Dendritic cell treated with granulocyte-macrophage colony-stimulating factor and Interleukin-4, amounts not matched to agents 40 ng/mL and 50 ng/mL, for 4 days (primary cell): ENCODE measurements around the gene DPP6.

ENCODE experiments used
- H3K27ac Mint-ChIP-seq: one replicate; pipeline ENCODE4 v1.8.0; 2022; ENCODE audit warnings: mild to moderate bottlenecking, mixed read lengths
- H3K27me3 Mint-ChIP-seq: one replicate; pipeline ENCODE4 v1.8.0; 2022; ENCODE audit warnings: mild to moderate bottlenecking, mixed read lengths
- H3K36me3 Mint-ChIP-seq: one replicate; pipeline ENCODE4 v1.8.0; 2022; ENCODE audit warnings: low read depth, mixed read lengths
- H3K4me1 Mint-ChIP-seq: one replicate; pipeline ENCODE4 v1.8.0; 2022; ENCODE audit warnings: low read depth, mixed read lengths
- H3K4me3 Mint-ChIP-seq: one replicate; pipeline ENCODE4 v1.8.0; 2022; ENCODE audit warnings: mild to moderate bottlenecking, moderate library complexity, mixed read lengths
- H3K9me3 Mint-ChIP-seq: one replicate; pipeline ENCODE4 v1.8.0; 2022; ENCODE audit warnings: mixed read lengths
- intact Hi-C: fragments of 100-400 bp; cut with micrococcal nuclease; formaldehyde crosslinking; loops from one replicate; pipeline ENCODE4 v1.15.0; 2022

The DPP6 gene

GRCh38 chr7:154338701-154339506, 286.7 kb downstream of the DPP6 start:
- H3K4me1 Mint-ChIP-seq, result no peaks in the 10 kb centered on the region
- no peak overlapping the region for H3K27ac Mint-ChIP-seq
- no peak overlapping the region for H3K4me3 Mint-ChIP-seq
- H3K27me3 Mint-ChIP-seq, result no peaks in the 10 kb centered on the region
- no peaks in the 10 kb centered on the region for H3K36me3 Mint-ChIP-seq
- peaks cover 31% of the 10 kb centered on the region for H3K9me3 Mint-ChIP-seq
- intact Hi-C loops, result no loop called here

GRCh38 chr7:154342971-154343633, 290.9 kb downstream of the DPP6 start:
- no peak overlapping the region for H3K27ac Mint-ChIP-seq

GRCh38 chr7:154343778-154344412, 291.7 kb downstream of the DPP6 start:
- Mint-ChIP-seq H3K4me1 (no peaks in the 10 kb centered on the region), H3K27me3 (no peaks in the 10 kb centered on the region), H3K4me3 (no peak overlapping the region), H3K36me3 (no peaks in the 10 kb centered on the region), H3K27ac (no peak overlapping the region), H3K9me3 (peaks cover 2% of the 10 kb centered on the region)
- intact Hi-C loops, result no loop called here

More at GRCh38 chr7:154342971-154343633, 290.9 kb downstream of the DPP6 start:
- H3K4me1 Mint-ChIP-seq, result no peaks in the 10 kb centered on the region
- no peaks in the 10 kb centered on the region for H3K36me3 Mint-ChIP-seq
- H3K4me3 Mint-ChIP-seq, result no peak overlapping the region
- peaks cover 10% of the 10 kb centered on the region for H3K9me3 Mint-ChIP-seq
- intact Hi-C loops, result no loop called here
- no peaks in the 10 kb centered on the region for H3K27me3 Mint-ChIP-seq

- H3K27ac Mint-ChIP-seq, result no peak overlapping the region
- peaks cover 6% of the 10 kb centered on the region for H3K9me3 Mint-ChIP-seq
- intact Hi-C loops, result no loop called here
Observed at GRCh38 chr7:154345093-154345492, 292.9 kb downstream of the DPP6 start.

GRCh38 chr7:154347700-154348266, 295.6 kb downstream of the DPP6 start:
- intact Hi-C loops, result no loop called here
- peaks cover 24% of the 10 kb centered on the region for H3K9me3 Mint-ChIP-seq
- no peak overlapping the region for H3K27ac Mint-ChIP-seq
- H3K27me3 Mint-ChIP-seq, result no peaks in the 10 kb centered on the region
- H3K36me3 Mint-ChIP-seq, result no peaks in the 10 kb centered on the region
- no peaks in the 10 kb centered on the region for H3K4me1 Mint-ChIP-seq
- no peak overlapping the region for H3K4me3 Mint-ChIP-seq

More at GRCh38 chr7:154345093-154345492, 292.9 kb downstream of the DPP6 start:
- H3K4me3 Mint-ChIP-seq, result no peak overlapping the region
- no peaks in the 10 kb centered on the region for H3K27me3 Mint-ChIP-seq
- no peaks in the 10 kb centered on the region for H3K4me1 Mint-ChIP-seq
- no peaks in the 10 kb centered on the region for H3K36me3 Mint-ChIP-seq

GRCh38 chr7:154350892-154351291, 298.7 kb downstream of the DPP6 start:
- H3K9me3 Mint-ChIP-seq, result peaks cover 24% of the 10 kb centered on the region
- H3K4me1 Mint-ChIP-seq, result no peaks in the 10 kb centered on the region
- no peak overlapping the region for H3K27ac Mint-ChIP-seq
- H3K4me3 Mint-ChIP-seq, result no peak overlapping the region
- no peaks in the 10 kb centered on the region for H3K36me3 Mint-ChIP-seq
- intact Hi-C loops, result no loop called here
- no peaks in the 10 kb centered on the region for H3K27me3 Mint-ChIP-seq

- Mint-ChIP-seq H3K27me3 (no peaks in the 10 kb centered on the region), H3K27ac (no peak overlapping the region), H3K36me3 (no peaks in the 10 kb centered on the region), H3K4me1 (no peaks in the 10 kb centered on the region), H3K4me3 (no peak overlapping the region), H3K9me3 (peaks cover 29% of the 10 kb centered on the region)
- intact Hi-C loops, result no loop called here
Observed at GRCh38 chr7:154353355-154353767, 301.2 kb downstream of the DPP6 start.

GRCh38 chr7:154364170-154364569, 312.0 kb downstream of the DPP6 start:
- Mint-ChIP-seq H3K27ac (no peak overlapping the region), H3K27me3 (no peaks in the 10 kb centered on the region), H3K4me1 (no peaks in the 10 kb centered on the region), H3K9me3 (peaks cover 63% of the 10 kb centered on the region), H3K4me3 (no peak overlapping the region), H3K36me3 (no peaks in the 10 kb centered on the region)
- intact Hi-C loops, result no loop called here

GRCh38 chr7:154371424-154371823, 319.2 kb downstream of the DPP6 start:
- H3K36me3 Mint-ChIP-seq, result no peaks in the 10 kb centered on the region
- H3K4me1 Mint-ChIP-seq, result no peaks in the 10 kb centered on the region
- H3K4me3 Mint-ChIP-seq, result no peak overlapping the region
- peaks cover 27% of the 10 kb centered on the region for H3K9me3 Mint-ChIP-seq
- intact Hi-C loops, result no loop called here
- H3K27me3 Mint-ChIP-seq, result no peaks in the 10 kb centered on the region
- no peak overlapping the region for H3K27ac Mint-ChIP-seq

GRCh38 chr7:154372011-154372601, 319.9 kb downstream of the DPP6 start:
- intact Hi-C loops, result no loop called here
- no peak overlapping the region for H3K27ac Mint-ChIP-seq
- peaks cover 20% of the 10 kb centered on the region for H3K9me3 Mint-ChIP-seq
- no peaks in the 10 kb centered on the region for H3K36me3 Mint-ChIP-seq
- H3K27me3 Mint-ChIP-seq, result no peaks in the 10 kb centered on the region
- H3K4me3 Mint-ChIP-seq, result no peak overlapping the region
- no peaks in the 10 kb centered on the region for H3K4me1 Mint-ChIP-seq

- intact Hi-C loops, result no loop called here
- peaks cover 18% of the 10 kb centered on the region for H3K9me3 Mint-ChIP-seq
- H3K4me3 Mint-ChIP-seq, result no peak overlapping the region
- H3K27ac Mint-ChIP-seq, result no peak overlapping the region
- no peaks in the 10 kb centered on the region for H3K36me3 Mint-ChIP-seq
- no peaks in the 10 kb centered on the region for H3K4me1 Mint-ChIP-seq
- H3K27me3 Mint-ChIP-seq, result no peaks in the 10 kb centered on the region
Observed at GRCh38 chr7:154373956-154374355, 321.8 kb downstream of the DPP6 start.

GRCh38 chr7:154375956-154376355, 323.8 kb downstream of the DPP6 start:
- intact Hi-C loops, result no loop called here
- Mint-ChIP-seq H3K36me3 (no peaks in the 10 kb centered on the region), H3K4me3 (no peak overlapping the region), H3K27ac (no peak overlapping the region), H3K27me3 (no peaks in the 10 kb centered on the region), H3K4me1 (no peaks in the 10 kb centered on the region), H3K9me3 (peaks cover 9% of the 10 kb centered on the region)

- Mint-ChIP-seq H3K27me3 (no peaks in the 10 kb centered on the region), H3K36me3 (no peaks in the 10 kb centered on the region), H3K9me3 (peaks cover 12% of the 10 kb centered on the region), H3K27ac (no peak overlapping the region), H3K4me3 (no peak overlapping the region), H3K4me1 (no peaks in the 10 kb centered on the region)
- intact Hi-C loops, result no loop called here
Observed at GRCh38 chr7:154380771-154381170, 328.6 kb downstream of the DPP6 start.

- H3K4me1 Mint-ChIP-seq, result no peaks in the 10 kb centered on the region
- no peak overlapping the region for H3K27ac Mint-ChIP-seq
- intact Hi-C loops, result no loop called here
- H3K4me3 Mint-ChIP-seq, result no peak overlapping the region
- H3K9me3 Mint-ChIP-seq, result peaks cover 34% of the 10 kb centered on the region
- H3K27me3 Mint-ChIP-seq, result no peaks in the 10 kb centered on the region
- no peaks in the 10 kb centered on the region for H3K36me3 Mint-ChIP-seq
Observed at GRCh38 chr7:154383045-154383444, 330.8 kb downstream of the DPP6 start.
